ENCODE data around the gene SCO1.

- no peak for TF ChIP-seq EGR1 (IDR thresholded peaks at IDR 0.05; ENCODE audit: borderline replicate concordance in 1 of 2, low read depth in 2 of 2, low read length in 2 of 2)
- no peak for TF ChIP-seq ELK1 (IDR thresholded peaks at IDR 0.05; ENCODE audit: low read depth, low read length)
- no peak for TF ChIP-seq EP300 (IDR thresholded peaks at IDR 0.05; ENCODE audit: borderline replicate concordance in 1 of 2, control insufficient read depth in 1 of 2, low read depth in 2 of 2, low read length in 2 of 2)
- no peak for TF ChIP-seq ESRRA (IDR thresholded peaks at IDR 0.05; ENCODE audit: low read length)
- peak in 2 of 3 experiments; percentile 13 to 23; a peak in 2 of 6 replicates for TF ChIP-seq CTCF (IDR thresholded peaks at IDR 0.05 in 2 of 3, conservative IDR thresholded peaks at IDR 0.05 in 1 of 3; ENCODE audit: control insufficient read depth in 2 of 3, extremely low read depth in 1 of 3, insufficient read depth in 1 of 3, low read depth in 3 of 3, low read length in 3 of 3)
- no peak for TF ChIP-seq POLR2AphosphoS5 (IDR thresholded peaks at IDR 0.05; ENCODE audit: low read length)
- no peak for TF ChIP-seq POLR2A (IDR thresholded peaks at IDR 0.05; ENCODE audit: low read depth, low read length)
- no peak for TF ChIP-seq E2F8 (IDR thresholded peaks at IDR 0.05; ENCODE audit: low read depth, partially characterized antibody)
- TF ChIP-seq RAD21 (IDR thresholded peaks at IDR 0.05; ENCODE audit: insufficient read depth, low read depth, low read length), result no peak
- TF ChIP-seq SPI1 (IDR thresholded peaks at IDR 0.05; ENCODE audit: borderline replicate concordance, insufficient read depth, low read depth, low read length), result no peak
These were observed 68.6 kb downstream of the SCO1 start for GRCh38 chr17:10628756-10629155.

Data from GM12878 (cell line).